Thoracic aorta (tissue), 2 donors: Measurements from ENCODE around the gene MN1. TPM values are rescaled to one million over a fixed set of nuclear protein-coding genes. Genes with fewer than 3 reads are reported as not detected.
"Not testable (repeated sequence)": the region's sequence is repeated elsewhere in the genome, so short reads cannot be mapped to it uniquely, and the experiment has no call there.

Experiments used
- ATAC-seq: fragments of 150-250 bp; one replicate; pipeline ENCODE4 v1.8.0; 2017; ENCODE audit warnings: low read depth; ENCODE audit not compliant: insufficient number of reproducible peaks, low FRiP score
- DNase-seq: peaks from one replicate; pipeline ENCODE4 v3.0.0-alpha.2; 2020; ENCODE audit warnings: low spot score
- H3K27ac ChIP-seq, 2 donors: fragments of 200-600 bp; sonication (generic); 1 replicate in 1 of 2; 2 replicates in 1 of 2; pipeline ENCODE4 v1.5.1; 2016; ENCODE audit warnings: mild to moderate bottlenecking in 2 of 2, moderate library complexity in 2 of 2
- H3K27me3 ChIP-seq: fragments of 200-600 bp; sonication (generic); replicated peaks from 2 replicates; pipeline ENCODE4 v1.6.0; 2016; ENCODE audit warnings: mild to moderate bottlenecking; ENCODE audit not compliant: insufficient read depth
- H3K36me3 ChIP-seq: fragments of 200-600 bp; sonication (generic); one replicate; pipeline ENCODE4 v1.5.1; 2016
- H3K4me1 ChIP-seq, 2 donors: fragments of 200-600 bp; sonication (generic); 1 replicate in 1 of 2; 2 replicates in 1 of 2; pipeline versions ENCODE4 v1.5.1 to v1.6.0; 2016; ENCODE audit warnings: low read depth in 2 of 2, mild to moderate bottlenecking in 1 of 2; ENCODE audit not compliant: control insufficient read depth in 1 of 2
- H3K4me3 ChIP-seq: fragments of 200-600 bp; sonication (generic); 2 replicates; pipeline ENCODE4 v1.5.1; 2016; ENCODE audit warnings: mild to moderate bottlenecking
- H3K9me3 ChIP-seq: fragments of 200-600 bp; sonication (generic); 2 replicates; pipeline ENCODE4 v1.5.1; 2016
- CTCF ChIP-seq: fragments of 200-600 bp; sonication (generic); IDR thresholded peaks from one replicate; pipeline ENCODE4 v1.5.1; 2019; ENCODE audit warnings: antibody characterized with exemption
- total RNA-seq, 2 donors: library from RNA; depleted of rRNA; stranded (reverse); fragments of >200 nt; gene quantifications; one replicate each; pipeline versions ENCODE4 v1.1.0 to v1.2.3, GENCODE V29; 2016

The MN1 gene
- total RNA-seq, 2 donors from 2014 or later: 30.1 to 39.8 TPM

GRCh38 chr22:27745154-27745553 lies 56.4 kb downstream of the MN1 start:
- H3K4me1 ChIP-seq: peaks cover 20 to 31% of the 10 kb centered on the region in 2 donors
- TF ChIP-seq CTCF: no peak
- H3K27me3 ChIP-seq: no peaks in the 10 kb centered on the region
- H3K27ac ChIP-seq: no peak overlapping the region
- DNase-seq (no peak), ATAC-seq (no peak)
- no peak overlapping the region for H3K4me3 ChIP-seq
- no peaks in the 10 kb centered on the region for H3K9me3 ChIP-seq
- H3K36me3 ChIP-seq: no peaks in the 10 kb centered on the region

- not testable (repeated sequence) for DNase-seq, H3K36me3 ChIP-seq, H3K27ac ChIP-seq, ATAC-seq, H3K9me3 ChIP-seq, H3K4me3 ChIP-seq, H3K27me3 ChIP-seq
- H3K4me1 ChIP-seq: peaks cover 11 to 21% of the 10 kb centered on the region in 2 donors
Observed at GRCh38 chr22:27744078-27744477, 57.5 kb downstream of the MN1 start.

GRCh38 chr22:27740202-27740748 lies 61.3 kb downstream of the MN1 start:
- Histone ChIP-seq H3K4me3 (no peak overlapping the region), H3K9me3 (no peaks in the 10 kb centered on the region), H3K27ac (no peak overlapping the region), H3K27me3 (no peaks in the 10 kb centered on the region), H3K36me3 (no peaks in the 10 kb centered on the region), H3K4me1 (no peaks in the 10 kb centered on the region)
- TF ChIP-seq CTCF: no peak
- no peak for ATAC-seq
- no peak for DNase-seq

GRCh38 chr22:27737521-27737920 lies 64.0 kb downstream of the MN1 start:
- TF ChIP-seq CTCF: no peak
- H3K9me3 ChIP-seq: no peaks in the 10 kb centered on the region
- H3K27me3 ChIP-seq: no peaks in the 10 kb centered on the region
- H3K36me3 ChIP-seq: no peaks in the 10 kb centered on the region
- no peak overlapping the region for H3K27ac ChIP-seq
- H3K4me3 ChIP-seq: no peak overlapping the region
- ATAC-seq (no peak), DNase-seq (no peak)
- H3K4me1 ChIP-seq: no peaks in the 10 kb centered on the region

GRCh38 chr22:27734066-27734465 lies 67.5 kb downstream of the MN1 start:
- H3K27ac ChIP-seq: no peak overlapping the region
- TF ChIP-seq CTCF: no peak
- no peaks in the 10 kb centered on the region for H3K9me3 ChIP-seq
- no peak for ATAC-seq
- DNase-seq: no peak
- no peak overlapping the region for H3K4me3 ChIP-seq
- H3K4me1 ChIP-seq: no peaks in the 10 kb centered on the region
- H3K27me3 ChIP-seq: no peaks in the 10 kb centered on the region
- no peaks in the 10 kb centered on the region for H3K36me3 ChIP-seq

- no peak for ATAC-seq
Observed at GRCh38 chr22:27732841-27733240, 68.7 kb downstream of the MN1 start.

More at GRCh38 chr22:27732841-27733240, 68.7 kb downstream of the MN1 start:
- H3K36me3 ChIP-seq: no peaks in the 10 kb centered on the region
- no peaks in the 10 kb centered on the region for H3K27me3 ChIP-seq
- no peak overlapping the region for H3K4me3 ChIP-seq
- no peaks in the 10 kb centered on the region for H3K4me1 ChIP-seq
- DNase-seq: no peak
- no peak for TF ChIP-seq CTCF
- no peak overlapping the region for H3K27ac ChIP-seq
- no peaks in the 10 kb centered on the region for H3K9me3 ChIP-seq
